ENCODE data around the gene ZNF407. TPM values are rescaled to one million over a fixed set of nuclear protein-coding genes. Genes with fewer than 3 reads are reported as not detected.

Gene ZNF407
- total and polyA plus RNA-seq, 2 donors: 5.1 to 9.7 TPM

DNA sequence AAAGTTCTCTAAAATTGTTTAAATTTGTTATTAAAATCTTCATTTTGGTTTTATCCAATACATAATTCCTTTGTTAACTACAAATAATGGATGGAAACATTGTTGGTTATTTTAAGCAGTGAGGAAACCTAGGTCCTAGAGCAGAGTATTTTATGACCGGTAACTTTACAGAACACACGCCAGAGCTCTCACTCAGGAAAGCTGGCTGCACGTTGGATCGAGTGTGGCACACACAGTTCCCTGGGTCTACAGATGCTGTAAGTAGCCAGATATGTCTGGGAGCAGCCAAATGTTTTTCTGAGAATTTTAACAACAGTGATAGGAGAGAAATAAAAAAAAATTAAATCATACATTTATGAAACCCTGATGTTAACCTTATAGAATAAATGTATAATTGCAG, 264.4 kb downstream of the ZNF407 start:
- Histone ChIP-seq H3K27ac (ENCODE audit: low read depth in 1 of 2, low read length in 1 of 2) (no peak overlapping the region), H3K4me1 (ENCODE audit: control insufficient read depth in 2 of 2, insufficient read depth in 2 of 2, low read length in 2 of 2) (no peaks in the 10 kb centered on the region), H3K9me3 (ENCODE audit: control insufficient read depth in 2 of 2, insufficient read depth in 1 of 2, low read length in 1 of 2) (no peaks in the 10 kb centered on the region), H3K27me3 (ENCODE audit: control insufficient read depth in 2 of 2, insufficient read depth in 1 of 2, low read length in 1 of 2) (no peaks in the 10 kb centered on the region), H3K36me3 (ENCODE audit: control insufficient read depth in 2 of 2, insufficient read depth in 2 of 2, low read length in 1 of 2) (no peaks in the 10 kb centered on the region), H3K4me3 (ENCODE audit: low read length in 2 of 2) (no peak overlapping the region)
- no peak for DNase-seq (ENCODE audit: low read depth in 6 of 9, low spot score in 9 of 9)
- 96% methylated on average over 4 of the region's 4 CpGs for WGBS

DNA sequence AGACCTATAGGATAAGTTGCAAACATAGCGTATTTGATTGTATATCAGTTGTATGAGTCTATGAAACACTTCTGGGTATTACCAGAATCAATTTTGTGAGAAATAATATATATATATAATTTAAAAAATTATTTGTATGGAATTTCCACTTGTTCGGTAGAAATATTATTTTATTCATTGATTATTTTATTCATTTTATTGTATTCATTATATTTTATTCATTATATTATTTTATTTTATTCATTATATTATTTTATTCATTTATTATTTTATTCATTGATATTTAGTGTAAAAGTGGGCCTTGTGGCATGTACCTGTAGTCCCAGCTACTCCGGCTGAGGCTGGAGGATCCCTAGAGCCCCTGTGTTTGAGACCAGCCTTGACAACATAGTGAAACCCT, 268.9 kb downstream of the ZNF407 start:
- Histone ChIP-seq H3K4me3 (ENCODE audit: low read length in 2 of 2) (no peak overlapping the region), H3K27ac (ENCODE audit: low read depth in 1 of 2, low read length in 1 of 2) (no peak overlapping the region), H3K36me3 (ENCODE audit: control insufficient read depth in 2 of 2, insufficient read depth in 2 of 2, low read length in 1 of 2) (no peaks in the 10 kb centered on the region), H3K9me3 (ENCODE audit: control insufficient read depth in 2 of 2, insufficient read depth in 1 of 2, low read length in 1 of 2) (no peaks in the 10 kb centered on the region), H3K27me3 (ENCODE audit: control insufficient read depth in 2 of 2, insufficient read depth in 1 of 2, low read length in 1 of 2) (no peaks in the 10 kb centered on the region), H3K4me1 (ENCODE audit: control insufficient read depth in 2 of 2, insufficient read depth in 2 of 2, low read length in 2 of 2) (no peaks in the 10 kb centered on the region)
- 98% methylated on average over 3 of the region's 3 CpGs for WGBS
- DNase-seq (ENCODE audit: low read depth in 6 of 9, low spot score in 9 of 9): no peak

DNA sequence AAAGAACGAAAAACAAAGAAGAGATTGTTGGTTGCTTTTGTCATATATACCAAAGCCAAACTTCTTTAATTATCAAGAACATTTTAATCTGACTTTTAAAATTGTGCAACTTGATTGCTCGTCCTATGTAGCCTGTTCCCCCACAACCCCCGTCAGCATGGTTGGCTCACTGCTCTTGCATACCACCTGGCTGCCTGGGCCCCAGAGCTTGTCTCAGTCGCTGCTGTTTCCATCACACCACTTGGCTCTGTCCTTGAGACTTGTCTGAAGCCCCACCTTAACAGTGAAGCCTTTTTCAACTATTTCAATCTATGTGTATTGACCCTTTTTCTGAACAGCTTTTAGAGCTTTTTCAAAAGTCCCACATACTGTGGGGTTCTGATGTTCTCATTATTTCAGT, 270.8 kb downstream of the ZNF407 start:
- no peak overlapping the region for H3K4me3 ChIP-seq (ENCODE audit: low read length in 2 of 2)
- over 99% methylated on average over 4 of the region's 4 CpGs for WGBS
- H3K4me1 ChIP-seq (ENCODE audit: control insufficient read depth in 2 of 2, insufficient read depth in 2 of 2, low read length in 2 of 2): no peaks in the 10 kb centered on the region
- no peak for DNase-seq (ENCODE audit: low read depth in 6 of 9, low spot score in 9 of 9)
- no peaks in the 10 kb centered on the region for H3K9me3 ChIP-seq (ENCODE audit: control insufficient read depth in 2 of 2, insufficient read depth in 1 of 2, low read length in 1 of 2)
- no peaks in the 10 kb centered on the region for H3K27me3 ChIP-seq (ENCODE audit: control insufficient read depth in 2 of 2, insufficient read depth in 1 of 2, low read length in 1 of 2)
- no peak overlapping the region for H3K27ac ChIP-seq (ENCODE audit: low read depth in 1 of 2, low read length in 1 of 2)
- no peaks in the 10 kb centered on the region for H3K36me3 ChIP-seq (ENCODE audit: control insufficient read depth in 2 of 2, insufficient read depth in 2 of 2, low read length in 1 of 2)

DNA sequence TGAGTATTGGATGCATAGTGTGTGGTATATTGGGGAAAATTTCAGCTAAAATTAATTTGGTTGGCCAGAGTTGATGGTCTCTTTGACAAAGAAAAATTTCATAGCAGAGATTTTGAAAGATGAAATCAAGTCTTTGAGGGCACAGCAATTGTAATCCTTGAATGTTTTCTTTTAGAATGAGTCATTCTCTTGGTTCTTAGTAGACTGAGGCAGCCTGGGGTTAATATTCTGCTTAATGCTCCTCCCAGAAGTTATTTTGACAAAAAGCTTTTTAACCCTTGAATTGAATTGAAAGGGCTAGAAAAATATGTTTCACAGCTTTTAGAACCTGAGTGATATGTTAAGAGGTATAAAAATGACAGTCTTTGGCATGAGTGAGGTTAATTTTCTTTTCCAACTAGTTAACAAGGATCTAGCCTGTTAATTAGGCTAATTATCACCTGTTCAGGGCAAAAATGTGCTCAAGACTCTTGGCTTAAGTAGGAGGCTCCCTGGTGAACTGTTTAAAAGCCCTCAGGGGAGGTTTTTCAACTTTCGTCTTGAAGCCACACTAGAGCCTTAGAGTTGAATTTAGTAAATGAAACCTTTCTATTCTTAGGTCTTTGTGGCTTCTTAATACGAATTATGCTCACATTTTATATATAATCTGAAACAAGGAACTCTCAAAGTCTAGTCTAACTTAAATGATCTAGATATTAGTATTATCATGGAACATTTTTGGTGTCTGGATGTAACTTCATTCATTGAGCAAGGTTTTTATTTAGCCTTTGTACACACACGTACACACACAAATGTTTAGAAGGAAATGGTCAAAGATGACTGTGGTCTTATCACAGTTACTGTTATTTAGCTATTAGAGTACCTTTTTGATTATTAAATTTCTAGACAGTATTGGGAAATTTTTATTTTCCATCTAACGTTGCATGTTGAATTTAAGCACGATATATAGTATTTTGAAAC, 272.5 kb downstream of the ZNF407 start:
- WGBS: 77% methylated on average over 5 of the region's 5 CpGs
- H3K4me3 ChIP-seq (ENCODE audit: low read length in 2 of 2): no peak overlapping the region
- H3K9me3 ChIP-seq (ENCODE audit: control insufficient read depth in 2 of 2, insufficient read depth in 1 of 2, low read length in 1 of 2): no peaks in the 10 kb centered on the region

DNA sequence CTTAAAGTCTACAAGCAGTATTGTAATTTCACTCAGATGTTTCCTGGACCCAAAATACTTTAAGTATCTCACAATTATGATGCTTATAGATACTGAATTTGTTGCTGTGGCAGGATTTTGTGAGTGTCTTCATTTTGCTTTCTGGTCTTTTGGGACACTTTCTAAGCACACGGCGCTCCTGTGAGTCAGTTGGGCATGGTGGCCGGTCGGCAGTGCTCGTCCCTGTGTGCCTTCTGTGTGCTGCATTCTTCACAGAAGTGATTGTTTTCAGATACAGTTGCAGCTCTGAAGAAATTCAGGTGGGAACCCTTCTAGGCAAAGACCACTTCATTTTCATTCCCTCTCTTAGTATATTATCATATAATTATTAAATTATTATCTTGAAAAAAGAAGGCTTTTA, 273.3 kb downstream of the ZNF407 start:
- H3K27me3 ChIP-seq (ENCODE audit: control insufficient read depth in 2 of 2, insufficient read depth in 1 of 2, low read length in 1 of 2): no peaks in the 10 kb centered on the region
- WGBS: 99% methylated on average over 5 of the region's 5 CpGs
- DNase-seq (ENCODE audit: low read depth in 6 of 9, low spot score in 9 of 9): no peak
- no peaks in the 10 kb centered on the region for H3K36me3 ChIP-seq (ENCODE audit: control insufficient read depth in 2 of 2, insufficient read depth in 2 of 2, low read length in 1 of 2)
- H3K27ac ChIP-seq (ENCODE audit: low read depth in 1 of 2, low read length in 1 of 2): no peak overlapping the region
- H3K4me1 ChIP-seq (ENCODE audit: control insufficient read depth in 2 of 2, insufficient read depth in 2 of 2, low read length in 2 of 2): no peaks in the 10 kb centered on the region
- H3K4me3 ChIP-seq (ENCODE audit: low read length in 2 of 2): no peak overlapping the region
- H3K9me3 ChIP-seq (ENCODE audit: control insufficient read depth in 2 of 2, insufficient read depth in 1 of 2, low read length in 1 of 2): no peaks in the 10 kb centered on the region

More for the DNA sequence above, 272.5 kb downstream of the ZNF407 start:
- Histone ChIP-seq H3K4me1 (ENCODE audit: control insufficient read depth in 2 of 2, insufficient read depth in 2 of 2, low read length in 2 of 2) (no peaks in the 10 kb centered on the region), H3K36me3 (ENCODE audit: control insufficient read depth in 2 of 2, insufficient read depth in 2 of 2, low read length in 1 of 2) (no peaks in the 10 kb centered on the region), H3K27ac (ENCODE audit: low read depth in 1 of 2, low read length in 1 of 2) (no peak overlapping the region), H3K27me3 (ENCODE audit: control insufficient read depth in 2 of 2, insufficient read depth in 1 of 2, low read length in 1 of 2) (no peaks in the 10 kb centered on the region)
- no peak for DNase-seq (ENCODE audit: low read depth in 6 of 9, low spot score in 9 of 9)

DNA sequence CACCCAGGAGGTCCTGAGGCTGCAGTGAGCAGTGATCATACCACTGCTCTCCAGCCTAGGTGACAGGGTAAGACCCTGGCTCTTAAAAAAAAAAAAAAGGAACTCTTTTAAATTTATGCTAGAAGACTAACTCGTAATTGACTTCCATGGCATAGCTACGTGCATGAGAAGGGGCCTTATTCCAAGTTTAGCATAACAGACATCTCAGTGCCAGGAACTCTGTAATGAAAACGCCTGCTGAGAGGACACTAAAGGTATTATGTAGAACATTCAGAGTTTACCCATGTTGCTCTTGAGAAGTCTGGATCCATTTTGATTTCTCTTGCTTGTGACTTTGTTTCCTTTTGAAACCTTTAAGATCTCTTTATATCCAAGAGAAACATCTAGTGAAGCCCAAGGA, 276.0 kb downstream of the ZNF407 start:
- 98% methylated on average over 3 of the region's 3 CpGs for WGBS
- Histone ChIP-seq H3K27ac (ENCODE audit: low read depth in 1 of 2, low read length in 1 of 2) (no peak overlapping the region), H3K4me3 (ENCODE audit: low read length in 2 of 2) (no peak overlapping the region), H3K9me3 (ENCODE audit: control insufficient read depth in 2 of 2, insufficient read depth in 1 of 2, low read length in 1 of 2) (no peaks in the 10 kb centered on the region), H3K4me1 (ENCODE audit: control insufficient read depth in 2 of 2, insufficient read depth in 2 of 2, low read length in 2 of 2) (no peaks in the 10 kb centered on the region), H3K36me3 (ENCODE audit: control insufficient read depth in 2 of 2, insufficient read depth in 2 of 2, low read length in 1 of 2) (peaks cover 0 to 2% of the 10 kb centered on the region in 2 donors), H3K27me3 (ENCODE audit: control insufficient read depth in 2 of 2, insufficient read depth in 1 of 2, low read length in 1 of 2) (no peaks in the 10 kb centered on the region)
- DNase-seq (ENCODE audit: low read depth in 6 of 9, low spot score in 9 of 9): no peak

DNA sequence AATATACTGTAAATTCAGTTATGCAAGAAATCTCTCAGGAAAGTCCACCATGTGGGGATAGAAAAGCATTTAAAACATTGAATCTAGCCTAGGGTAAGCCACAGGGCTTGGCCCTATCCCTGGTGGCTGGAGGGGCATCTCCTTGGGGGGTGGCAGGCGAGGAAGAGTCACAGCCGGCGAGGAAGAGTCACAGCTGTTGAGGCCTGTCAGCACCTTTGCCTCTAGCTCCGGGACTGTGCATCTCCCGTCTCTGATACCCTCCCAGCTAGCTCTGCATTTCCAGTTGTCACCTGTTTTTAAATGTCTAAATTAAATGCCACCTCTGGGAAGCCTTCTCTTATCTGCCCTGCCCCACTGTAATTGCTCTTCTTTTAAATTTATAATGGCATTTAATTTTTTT, 276.7 kb downstream of the ZNF407 start:
- H3K27ac ChIP-seq (ENCODE audit: low read depth in 1 of 2, low read length in 1 of 2): no peak overlapping the region
- peaks cover 0 to 2% of the 10 kb centered on the region in 2 donors for H3K36me3 ChIP-seq (ENCODE audit: control insufficient read depth in 2 of 2, insufficient read depth in 2 of 2, low read length in 1 of 2)
- H3K27me3 ChIP-seq (ENCODE audit: control insufficient read depth in 2 of 2, insufficient read depth in 1 of 2, low read length in 1 of 2): no peaks in the 10 kb centered on the region
- H3K4me1 ChIP-seq (ENCODE audit: control insufficient read depth in 2 of 2, insufficient read depth in 2 of 2, low read length in 2 of 2): no peaks in the 10 kb centered on the region
- no peak for DNase-seq (ENCODE audit: low read depth in 6 of 9, low spot score in 9 of 9)
- no peak overlapping the region for H3K4me3 ChIP-seq (ENCODE audit: low read length in 2 of 2)
- no peaks in the 10 kb centered on the region for H3K9me3 ChIP-seq (ENCODE audit: control insufficient read depth in 2 of 2, insufficient read depth in 1 of 2, low read length in 1 of 2)
- 98% methylated on average over 5 of the region's 5 CpGs for WGBS

DNA sequence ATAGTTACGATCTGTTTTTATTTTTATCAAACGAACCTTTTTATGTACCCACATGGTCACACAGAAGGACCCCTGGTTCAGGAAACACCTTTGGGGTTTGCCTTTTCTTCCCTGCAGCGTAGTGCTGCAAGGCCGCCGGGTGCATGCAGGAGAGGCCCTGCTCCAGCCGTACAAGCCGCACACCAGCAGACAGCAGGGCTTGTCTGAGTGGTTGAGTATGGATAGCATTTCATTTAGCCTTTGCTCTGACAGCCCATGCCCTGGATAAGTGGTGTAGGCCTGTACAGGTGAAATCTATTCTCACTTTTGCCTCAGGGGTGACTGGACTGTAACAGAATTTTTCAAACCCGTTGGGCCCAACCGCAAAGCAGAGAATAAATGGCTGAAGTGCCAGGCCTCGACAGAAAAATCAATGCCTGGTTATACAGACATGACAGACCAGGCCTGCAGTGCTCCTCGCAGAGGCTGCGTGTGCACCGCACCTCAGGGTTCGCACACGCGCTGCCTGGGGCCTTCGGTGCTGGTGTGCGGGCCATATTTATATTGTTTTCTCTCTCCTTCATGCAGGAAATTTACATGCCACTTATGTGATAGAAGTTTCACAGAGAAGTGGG, 279.1 kb downstream of the ZNF407 start:
- Histone ChIP-seq H3K36me3 (ENCODE audit: control insufficient read depth in 2 of 2, insufficient read depth in 2 of 2, low read length in 1 of 2) (peaks cover 2 to 6% of the 10 kb centered on the region in 2 donors), H3K4me1 (ENCODE audit: control insufficient read depth in 2 of 2, insufficient read depth in 2 of 2, low read length in 2 of 2) (no peaks in the 10 kb centered on the region), H3K27me3 (ENCODE audit: control insufficient read depth in 2 of 2, insufficient read depth in 1 of 2, low read length in 1 of 2) (no peaks in the 10 kb centered on the region), H3K27ac (ENCODE audit: low read depth in 1 of 2, low read length in 1 of 2) (no peak overlapping the region), H3K4me3 (ENCODE audit: low read length in 2 of 2) (no peak overlapping the region), H3K9me3 (ENCODE audit: control insufficient read depth in 2 of 2, insufficient read depth in 1 of 2, low read length in 1 of 2) (no peaks in the 10 kb centered on the region)
- 98% methylated on average over 18 of the region's 18 CpGs for WGBS
- no peak for DNase-seq (ENCODE audit: low read depth in 6 of 9, low spot score in 9 of 9)

DNA sequence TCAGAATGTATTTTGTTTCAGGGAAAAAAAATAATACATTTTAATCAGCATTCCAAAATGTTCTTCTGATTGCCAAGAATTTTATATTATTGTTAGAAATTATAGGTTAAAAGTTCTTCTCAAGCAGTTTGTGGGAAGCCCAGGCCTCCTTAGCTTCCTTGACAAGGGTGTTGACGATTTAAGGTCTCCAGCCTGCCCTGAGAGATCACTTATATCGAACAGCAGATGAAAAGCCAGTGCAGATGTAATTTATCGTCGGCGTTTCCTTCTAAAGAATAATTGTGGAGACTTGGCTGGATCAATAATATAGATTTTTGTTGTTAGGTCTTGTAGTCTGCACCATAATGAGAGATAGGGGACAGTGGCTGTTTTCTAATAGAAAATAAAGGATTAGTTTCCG, 280.6 kb downstream of the ZNF407 start:
- H3K4me1 ChIP-seq (ENCODE audit: control insufficient read depth in 2 of 2, insufficient read depth in 2 of 2, low read length in 2 of 2): no peaks in the 10 kb centered on the region
- peaks cover 2 to 9% of the 10 kb centered on the region in 2 donors for H3K36me3 ChIP-seq (ENCODE audit: control insufficient read depth in 2 of 2, insufficient read depth in 2 of 2, low read length in 1 of 2)
- no peaks in the 10 kb centered on the region for H3K27me3 ChIP-seq (ENCODE audit: control insufficient read depth in 2 of 2, insufficient read depth in 1 of 2, low read length in 1 of 2)
- DNase-seq (ENCODE audit: low read depth in 6 of 9, low spot score in 9 of 9): no peak
- H3K9me3 ChIP-seq (ENCODE audit: control insufficient read depth in 2 of 2, insufficient read depth in 1 of 2, low read length in 1 of 2): no peaks in the 10 kb centered on the region
- H3K4me3 ChIP-seq (ENCODE audit: low read length in 2 of 2): no peak overlapping the region
- no peak overlapping the region for H3K27ac ChIP-seq (ENCODE audit: low read depth in 1 of 2, low read length in 1 of 2)
- WGBS: 97% methylated on average over 6 of the region's 6 CpGs

Data from thymus (tissue), 11 donors.